AG08395 (cell line): ENCODE measurements around the gene FAM107A.
"Not testable (repeated sequence)": the region's sequence is repeated elsewhere in the genome, so short reads cannot be mapped to it uniquely, and the experiment has no call there.

Experiments used
- DNase-seq: peaks from one replicate; pipeline ENCODE4 v3.0.0; 2012; ENCODE audit warnings: mixed read lengths, low spot score

Gene FAM107A

GRCh38 chr3:58536501-58537411 lies 40.4 kb downstream of the FAM107A start, which contains the start of gene ACOX2:
ACOX2 (minus strand) TSS chr3:58537190; CDS start chr3:58535106, 2,084 bp downstream.
- peak; percentile 86 for DNase-seq

DNA sequence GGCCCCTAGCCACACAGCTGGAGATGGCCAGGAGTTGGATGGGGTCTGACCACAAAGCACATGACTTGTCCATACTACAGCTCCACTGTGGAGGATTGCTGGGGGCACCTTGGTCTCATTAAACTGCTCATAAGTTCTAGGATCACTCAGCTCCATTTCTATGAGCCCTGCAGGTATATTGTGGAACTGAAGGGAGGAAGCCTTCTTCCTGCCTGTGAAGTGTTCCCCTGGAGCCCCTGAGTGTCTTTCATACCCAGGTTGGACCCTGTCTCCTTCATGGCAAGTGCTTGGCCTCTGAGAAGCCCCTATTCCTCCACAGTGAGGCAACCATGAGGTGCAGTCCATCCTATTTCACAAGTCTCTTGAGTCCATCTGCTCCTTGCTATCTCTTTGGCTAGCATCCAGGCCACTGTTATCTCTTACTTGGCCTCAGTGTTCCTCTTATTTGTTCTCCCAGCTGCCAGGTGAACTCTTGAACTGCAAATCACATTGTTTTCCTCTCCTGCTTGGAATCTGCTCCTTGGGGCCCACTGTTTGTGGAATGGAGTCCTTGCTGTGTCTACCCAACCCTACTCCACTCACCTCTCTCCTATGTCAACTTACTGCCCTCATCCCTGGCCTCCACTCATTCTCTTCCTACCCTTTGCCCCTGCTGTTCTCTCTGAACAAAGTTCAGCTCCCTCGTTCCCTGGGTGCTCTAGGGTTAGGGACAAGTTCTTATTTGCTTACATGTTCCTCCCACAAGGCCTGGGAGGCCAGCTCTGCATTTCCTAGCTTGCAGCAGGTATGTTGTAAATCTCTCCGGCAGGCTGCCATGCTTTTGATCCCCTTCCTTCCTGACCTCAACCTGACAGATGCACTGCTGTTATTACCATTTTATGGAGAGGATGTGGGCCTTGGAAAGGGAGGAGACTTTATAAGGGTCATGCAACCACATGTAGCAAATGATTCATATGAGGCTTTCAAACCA lies 41.4 kb downstream of the FAM107A start:
- no peak for DNase-seq

GRCh38 chr3:58534592-58535494 lies 42.3 kb downstream of the FAM107A start:
- DNase-seq, result no peak

DNA sequence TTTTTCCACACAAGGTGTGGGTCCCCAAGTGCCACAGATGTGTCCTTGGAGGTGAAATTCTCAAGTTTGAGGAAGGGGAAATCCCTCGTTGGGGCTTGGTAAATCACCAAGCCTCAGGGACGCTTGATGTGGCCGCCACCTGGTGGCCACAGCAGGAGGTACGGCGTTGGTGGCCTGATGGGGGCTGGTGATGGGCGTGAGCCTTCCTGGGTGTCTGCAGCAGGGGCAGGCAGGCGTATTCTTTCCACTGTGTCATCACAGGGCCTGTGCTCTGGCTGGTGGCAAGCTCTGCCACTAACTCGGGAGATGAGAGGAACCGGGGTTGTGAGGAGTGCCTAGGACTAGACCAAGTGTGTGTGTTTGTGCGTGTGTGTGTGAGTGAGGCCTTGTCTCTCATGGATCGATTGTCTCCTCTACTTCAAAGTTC lies 44.4 kb downstream of the FAM107A start:
- peak; percentile 86 for DNase-seq

GRCh38 chr3:58531956-58532355 lies 45.2 kb downstream of the FAM107A start:
- no peak for DNase-seq

GRCh38 chr3:58531555-58531954 lies 45.6 kb downstream of the FAM107A start:
- DNase-seq, result no peak

- DNase-seq, result no peak
Measured at GRCh38 chr3:58530354-58530865, 46.8 kb downstream of the FAM107A start.

DNA sequence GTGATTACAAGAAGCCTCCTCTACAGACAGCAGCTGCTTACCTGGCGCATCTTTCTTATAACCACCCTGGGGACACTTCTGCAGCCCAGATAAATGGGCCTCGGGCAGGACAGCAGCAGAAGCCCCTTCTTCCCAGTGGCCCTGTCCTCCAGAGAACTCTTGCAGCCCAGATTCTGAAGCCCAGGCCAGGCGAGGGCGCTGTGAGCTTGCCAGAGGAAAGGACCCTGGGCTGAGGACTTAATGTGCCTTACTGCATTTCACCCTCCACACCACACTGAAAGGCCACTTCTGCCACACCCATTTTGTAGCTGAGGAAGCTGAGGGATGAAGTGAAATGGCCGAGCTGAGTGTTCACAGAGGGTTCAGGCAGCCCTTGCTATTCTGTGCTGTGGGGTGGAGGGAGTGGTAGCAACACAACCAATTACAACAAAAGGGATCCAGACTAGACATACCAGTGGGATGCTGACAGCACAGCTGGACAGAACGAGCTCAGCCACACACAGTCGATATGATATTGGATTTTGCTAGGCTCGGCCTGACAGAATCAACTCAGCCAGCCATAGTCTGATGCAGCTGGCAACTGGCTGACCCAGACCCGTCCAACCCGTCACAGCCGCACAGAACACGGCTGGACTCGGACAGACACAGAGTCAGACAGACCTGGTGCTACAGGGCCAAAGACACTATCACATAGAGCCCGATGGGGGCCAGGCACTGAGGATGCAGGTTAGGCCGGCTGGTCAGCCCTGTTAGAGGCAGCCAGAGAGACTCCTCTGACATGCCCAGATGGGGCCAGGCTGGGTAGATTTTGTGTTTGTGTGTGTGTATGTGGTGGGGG lies 47.5 kb downstream of the FAM107A start:
- no peak for DNase-seq

DNA sequence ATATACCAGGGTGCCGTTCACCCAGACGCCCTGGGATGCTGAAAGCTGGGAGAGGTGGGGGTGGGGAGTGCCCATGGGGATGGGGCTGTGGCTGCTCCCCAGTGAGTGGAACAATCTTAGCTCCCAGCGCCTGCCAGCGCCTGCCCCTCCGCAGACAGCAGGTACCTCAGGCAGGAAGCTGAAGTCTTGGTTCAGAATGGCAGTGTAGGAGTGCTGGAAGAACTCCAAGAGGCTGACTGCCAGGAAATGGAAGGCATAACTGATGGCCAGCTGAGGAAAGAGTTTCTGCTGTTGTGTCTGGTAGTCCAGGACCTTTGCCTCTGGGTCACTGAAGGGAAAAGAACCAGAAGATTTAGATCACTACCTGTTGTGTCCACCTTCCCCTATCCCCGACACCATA lies 48.6 kb downstream of the FAM107A start:
- no peak for DNase-seq

DNA sequence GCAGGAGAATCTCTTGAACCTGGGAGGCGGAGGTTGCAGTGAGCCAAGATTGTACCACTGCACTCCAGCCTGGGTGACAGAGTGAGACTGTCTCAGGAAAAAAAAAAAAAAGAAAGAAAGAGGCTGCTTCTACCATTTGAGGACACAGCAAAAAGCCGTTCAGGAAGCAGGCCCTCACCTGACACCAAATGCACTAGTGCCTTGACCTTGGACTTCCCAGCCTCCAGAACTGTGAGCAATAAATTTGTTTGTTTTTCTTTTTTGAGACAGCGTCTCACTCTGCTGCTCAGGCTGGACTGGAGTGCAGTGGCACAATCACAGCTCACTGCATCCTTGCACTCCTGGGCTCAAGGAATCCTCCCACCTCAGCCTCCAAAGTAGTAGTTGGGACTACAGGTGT lies 49.8 kb downstream of the FAM107A start:
- not testable (repeated sequence) for DNase-seq

DNA sequence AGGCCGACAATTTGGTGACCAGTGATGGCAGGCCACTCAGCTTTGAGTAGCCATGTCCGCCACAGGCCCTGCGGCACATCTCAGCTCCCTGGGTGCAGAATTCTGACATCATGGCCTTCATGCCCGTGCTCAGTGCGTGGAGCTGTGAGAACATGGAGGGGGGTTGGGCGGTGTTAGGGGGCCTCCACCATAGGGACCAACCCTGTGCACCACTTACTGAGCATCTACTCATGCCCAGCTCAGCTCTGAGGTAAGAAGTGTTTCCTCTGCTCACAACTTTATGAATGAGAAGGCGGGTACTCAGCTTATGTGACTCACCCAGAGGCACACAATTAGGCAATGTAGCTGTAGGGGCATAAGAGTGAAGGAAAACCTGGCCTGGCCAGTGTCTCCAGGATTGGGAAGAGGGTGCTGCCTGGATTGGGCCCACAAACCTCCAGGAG lies 50.7 kb downstream of the FAM107A start:
- peak; percentile 96 for DNase-seq

DNA sequence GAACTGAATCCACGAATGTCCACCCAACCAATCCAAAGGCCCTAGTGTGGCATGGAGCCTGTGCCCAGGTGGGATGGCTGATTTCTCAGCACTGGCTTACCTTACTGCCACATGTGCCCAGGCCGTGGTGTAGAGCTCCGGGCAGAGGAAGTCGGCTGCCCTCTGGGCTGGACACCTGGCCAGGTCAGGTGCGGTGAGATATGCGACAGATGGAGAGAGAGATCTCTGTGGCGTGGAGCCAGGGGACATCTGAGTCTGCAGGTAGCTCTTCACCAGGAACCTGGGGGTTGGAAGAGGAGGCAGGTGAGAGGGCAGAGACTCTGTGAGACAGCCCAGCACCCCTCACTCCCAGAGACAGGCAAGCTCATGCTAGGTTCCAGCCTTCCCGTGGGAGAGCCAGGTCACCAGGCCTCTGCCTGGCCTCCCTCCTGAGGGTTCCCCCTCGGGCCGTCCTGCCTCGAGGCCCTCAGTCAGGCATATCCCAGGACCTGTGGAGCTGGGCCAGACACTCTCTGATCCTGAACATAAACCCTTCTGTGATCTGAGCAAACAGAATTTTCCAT lies 52.8 kb downstream of the FAM107A start:
- DNase-seq, result no peak

GRCh38 chr3:58522759-58523425 lies 54.3 kb downstream of the FAM107A start:
- no peak for DNase-seq

DNA sequence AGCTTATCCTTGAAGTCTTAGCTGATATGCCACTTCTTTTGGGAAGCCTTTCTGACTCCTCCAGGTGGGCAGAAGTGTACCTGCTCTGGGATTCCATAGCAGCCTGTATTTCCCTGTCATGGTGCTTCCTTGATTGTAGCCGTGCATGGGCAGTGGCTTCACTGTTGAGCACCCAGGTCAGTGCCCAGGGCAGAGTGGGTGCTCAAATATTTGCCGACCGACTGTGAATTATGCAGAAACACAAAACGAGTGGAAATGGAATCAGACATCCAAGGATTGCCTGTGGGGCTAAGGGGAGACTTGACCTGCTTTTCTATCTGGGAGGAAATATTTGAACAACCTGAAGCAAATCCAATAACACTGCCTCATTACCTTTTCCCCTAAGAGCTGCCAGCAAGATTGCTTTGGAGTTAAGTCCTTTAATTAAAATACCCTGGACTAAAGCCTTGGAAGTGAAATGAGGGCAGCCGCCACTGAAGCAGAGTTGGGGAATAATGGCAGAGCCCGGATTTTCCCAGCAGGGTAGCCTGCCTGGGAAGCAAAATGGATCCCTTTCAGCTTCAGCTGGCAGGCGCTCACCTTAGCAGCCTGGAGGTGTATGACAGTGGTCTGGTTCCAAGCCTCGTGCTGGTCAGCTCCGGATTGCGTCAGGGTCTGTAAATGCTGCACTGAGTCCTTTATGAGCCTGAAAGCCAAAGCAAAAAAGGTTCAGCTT lies 55.1 kb downstream of the FAM107A start:
- DNase-seq, result no peak

- no peak for DNase-seq
Measured at GRCh38 chr3:58521336-58521670, 55.9 kb downstream of the FAM107A start.

GRCh38 chr3:58520403-58521335 lies 56.5 kb downstream of the FAM107A start:
- no peak for DNase-seq

GRCh38 chr3:58519668-58520402 lies 57.4 kb downstream of the FAM107A start:
- no peak for DNase-seq
